CD4-positive, alpha-beta T cell treated with Interleukin-6 for 4 hours (primary cell): ENCODE data around the gene WDSUB1.

ENCODE experiments used
- DNase-seq: peaks from one replicate; pipeline ENCODE4 v3.0.0-alpha.2; 2020; ENCODE audit warnings: mixed read lengths

Gene WDSUB1

GRCh38 chr2:159224061-159224813, 62.3 kb downstream of the WDSUB1 start:
- DNase-seq: no peak

GRCh38 chr2:159219394-159219998, 67.0 kb downstream of the WDSUB1 start:
- DNase-seq: no peak

- no peak for DNase-seq
Measured at GRCh38 chr2:159218389-159218788, 68.1 kb downstream of the WDSUB1 start.

GRCh38 chr2:159217676-159218075, 68.8 kb downstream of the WDSUB1 start:
- no peak for DNase-seq

- DNase-seq: no peak
Measured at GRCh38 chr2:159215116-159215515, 71.4 kb downstream of the WDSUB1 start.

- DNase-seq: no peak
Measured at GRCh38 chr2:159214325-159214865, 72.1 kb downstream of the WDSUB1 start.

GRCh38 chr2:159213296-159213695, 73.2 kb downstream of the WDSUB1 start:
- DNase-seq: no peak

GRCh38 chr2:159211447-159212396, 74.8 kb downstream of the WDSUB1 start:
- no peak for DNase-seq

- peak; percentile 59 for DNase-seq
Measured at GRCh38 chr2:159209341-159210306, 76.9 kb downstream of the WDSUB1 start.

- DNase-seq: no peak
Measured at GRCh38 chr2:159208438-159208837, 78.1 kb downstream of the WDSUB1 start.

GRCh38 chr2:159206736-159207380, 79.6 kb downstream of the WDSUB1 start:
- no peak for DNase-seq

GRCh38 chr2:159204381-159205144, 81.9 kb downstream of the WDSUB1 start:
- no peak for DNase-seq

- DNase-seq: no peak
Measured at GRCh38 chr2:159202568-159203071, 83.9 kb downstream of the WDSUB1 start.

GRCh38 chr2:159201360-159202063, 85.0 kb downstream of the WDSUB1 start:
- DNase-seq: peak; percentile 10

- DNase-seq: no peak
Measured at GRCh38 chr2:159200498-159200897, 86.0 kb downstream of the WDSUB1 start.

GRCh38 chr2:159199761-159200465, 86.6 kb downstream of the WDSUB1 start:
- no peak for DNase-seq

GRCh38 chr2:159199236-159199635, 87.3 kb downstream of the WDSUB1 start:
- DNase-seq: no peak

GRCh38 chr2:159196393-159196925, 90.0 kb downstream of the WDSUB1 start:
- DNase-seq: no peak

GRCh38 chr2:159195697-159196096, 90.8 kb downstream of the WDSUB1 start:
- no peak for DNase-seq
